Nephron (organoid): ENCODE data around the gene ARHGEF33.

Experiments
- H3K27ac Mint-ChIP-seq, 3 experiments: 2 replicates each; pipeline ENCODE4 v1.8.0; 2020; ENCODE audit warnings: mixed read lengths in 3 of 3, mild to moderate bottlenecking in 2 of 3, moderate library complexity in 1 of 3
- H3K27me3 Mint-ChIP-seq: 2 replicates; pipeline ENCODE4 v1.8.0; 2021; ENCODE audit warnings: low read depth, mild to moderate bottlenecking, moderate library complexity, mixed read lengths
- H3K36me3 Mint-ChIP-seq: 2 replicates; pipeline ENCODE4 v1.8.0; 2020; ENCODE audit warnings: low read depth, mixed read lengths
- H3K4me1 Mint-ChIP-seq: 2 replicates; pipeline ENCODE4 v1.8.0; 2020; ENCODE audit warnings: mixed read lengths
- H3K4me3 Mint-ChIP-seq, 3 experiments: 2 replicates each; pipeline ENCODE4 v1.8.0; 2020; ENCODE audit warnings: mild to moderate bottlenecking in 3 of 3, mixed read lengths in 3 of 3, moderate library complexity in 2 of 3
- H3K9me3 Mint-ChIP-seq: 2 replicates; pipeline ENCODE4 v1.8.0; 2020; ENCODE audit warnings: mixed read lengths
- TF ChIP-seq, protein P1 (sequence below), 3 experiments: fragments of 200-600 bp; sonication (generic); IDR thresholded peaks; one replicate each; pipeline ENCODE4 v1.5.0; 2021; ENCODE audit warnings: antibody characterized with exemption in 3 of 3; ENCODE audit not compliant: unreplicated experiment in 3 of 3

Gene ARHGEF33

DNA sequence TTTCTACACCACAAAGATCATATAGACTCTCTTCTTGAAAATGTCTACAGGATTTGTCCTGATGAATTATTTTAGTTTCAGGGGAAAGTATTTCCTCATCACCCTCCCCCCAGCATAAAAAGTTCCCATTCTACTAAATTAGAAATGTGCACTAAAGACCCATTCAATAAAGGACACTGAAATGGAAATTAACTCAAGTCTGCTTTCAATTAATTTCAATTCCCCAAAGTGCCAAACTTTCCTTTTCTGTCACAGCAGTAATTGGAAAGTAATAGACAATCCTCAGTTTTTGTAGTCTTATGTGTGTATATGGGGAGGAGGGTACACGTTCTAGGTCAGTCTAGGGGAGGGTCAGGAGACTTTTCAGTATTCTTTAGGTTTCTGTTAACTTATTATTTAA, 21.5 kb downstream of the ARHGEF33 start:
- TF ChIP-seq, protein P1, sequence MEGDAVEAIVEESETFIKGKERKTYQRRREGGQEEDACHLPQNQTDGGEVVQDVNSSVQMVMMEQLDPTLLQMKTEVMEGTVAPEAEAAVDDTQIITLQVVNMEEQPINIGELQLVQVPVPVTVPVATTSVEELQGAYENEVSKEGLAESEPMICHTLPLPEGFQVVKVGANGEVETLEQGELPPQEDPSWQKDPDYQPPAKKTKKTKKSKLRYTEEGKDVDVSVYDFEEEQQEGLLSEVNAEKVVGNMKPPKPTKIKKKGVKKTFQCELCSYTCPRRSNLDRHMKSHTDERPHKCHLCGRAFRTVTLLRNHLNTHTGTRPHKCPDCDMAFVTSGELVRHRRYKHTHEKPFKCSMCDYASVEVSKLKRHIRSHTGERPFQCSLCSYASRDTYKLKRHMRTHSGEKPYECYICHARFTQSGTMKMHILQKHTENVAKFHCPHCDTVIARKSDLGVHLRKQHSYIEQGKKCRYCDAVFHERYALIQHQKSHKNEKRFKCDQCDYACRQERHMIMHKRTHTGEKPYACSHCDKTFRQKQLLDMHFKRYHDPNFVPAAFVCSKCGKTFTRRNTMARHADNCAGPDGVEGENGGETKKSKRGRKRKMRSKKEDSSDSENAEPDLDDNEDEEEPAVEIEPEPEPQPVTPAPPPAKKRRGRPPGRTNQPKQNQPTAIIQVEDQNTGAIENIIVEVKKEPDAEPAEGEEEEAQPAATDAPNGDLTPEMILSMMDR (IDR thresholded peaks at IDR 0.05; ENCODE audit: unreplicated experiment in 3 of 3): no peak
- H3K27ac Mint-ChIP-seq: no peak overlapping the region
- H3K9me3 Mint-ChIP-seq: no peaks in the 10 kb centered on the region
- no peak overlapping the region for H3K4me3 Mint-ChIP-seq
- no peaks in the 10 kb centered on the region for H3K4me1 Mint-ChIP-seq
- H3K27me3 Mint-ChIP-seq: no peaks in the 10 kb centered on the region
- H3K36me3 Mint-ChIP-seq: no peaks in the 10 kb centered on the region

DNA sequence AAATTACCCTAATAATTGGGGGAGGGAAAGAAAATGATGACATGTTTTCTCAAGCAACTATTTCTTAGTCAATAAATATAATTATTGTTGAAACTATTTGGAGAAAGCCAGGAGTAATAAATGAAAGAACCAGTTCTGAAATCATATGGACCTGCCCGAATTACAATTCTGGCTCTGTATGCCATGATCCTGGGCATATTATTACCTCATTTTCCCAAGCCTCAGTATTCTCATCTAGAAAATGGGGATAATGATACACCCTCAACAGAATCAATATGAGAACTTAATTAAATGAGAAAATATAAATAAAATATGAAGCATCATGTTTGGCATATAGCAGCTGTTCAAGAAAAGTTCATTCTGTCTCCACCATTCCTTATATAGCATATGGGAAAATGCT, 22.9 kb downstream of the ARHGEF33 start:
- no peaks in the 10 kb centered on the region for H3K9me3 Mint-ChIP-seq
- TF ChIP-seq, protein P1 (IDR thresholded peaks at IDR 0.05; ENCODE audit: unreplicated experiment in 3 of 3): no peak
- no peaks in the 10 kb centered on the region for H3K4me1 Mint-ChIP-seq
- no peaks in the 10 kb centered on the region for H3K36me3 Mint-ChIP-seq
- H3K27ac Mint-ChIP-seq: no peak overlapping the region
- no peaks in the 10 kb centered on the region for H3K27me3 Mint-ChIP-seq
- no peak overlapping the region for H3K4me3 Mint-ChIP-seq

DNA sequence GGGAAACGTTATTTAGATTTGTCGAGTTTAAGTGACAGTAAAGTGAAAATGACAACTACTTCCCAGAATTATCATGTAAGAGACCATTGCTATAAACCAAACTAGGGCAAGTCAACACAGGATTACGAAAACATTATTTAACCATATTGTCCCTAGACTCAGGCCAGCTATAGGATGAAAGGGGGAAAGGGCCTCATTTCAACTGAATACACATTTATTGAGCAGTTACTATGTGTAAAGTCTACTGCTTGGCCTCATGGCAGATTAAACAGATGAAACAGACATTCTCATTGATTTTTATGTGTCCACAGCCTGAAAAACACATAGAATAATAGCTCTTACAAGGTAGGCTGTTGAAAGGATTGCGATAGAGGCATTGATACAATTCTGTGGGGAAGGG, 32.7 kb downstream of the ARHGEF33 start:
- no peaks in the 10 kb centered on the region for H3K4me1 Mint-ChIP-seq
- H3K4me3 Mint-ChIP-seq: no peak overlapping the region
- no peak overlapping the region for H3K27ac Mint-ChIP-seq
- no peaks in the 10 kb centered on the region for H3K36me3 Mint-ChIP-seq
- no peaks in the 10 kb centered on the region for H3K9me3 Mint-ChIP-seq
- TF ChIP-seq, protein P1 (IDR thresholded peaks at IDR 0.05; ENCODE audit: unreplicated experiment in 3 of 3): no peak
- no peaks in the 10 kb centered on the region for H3K27me3 Mint-ChIP-seq

DNA sequence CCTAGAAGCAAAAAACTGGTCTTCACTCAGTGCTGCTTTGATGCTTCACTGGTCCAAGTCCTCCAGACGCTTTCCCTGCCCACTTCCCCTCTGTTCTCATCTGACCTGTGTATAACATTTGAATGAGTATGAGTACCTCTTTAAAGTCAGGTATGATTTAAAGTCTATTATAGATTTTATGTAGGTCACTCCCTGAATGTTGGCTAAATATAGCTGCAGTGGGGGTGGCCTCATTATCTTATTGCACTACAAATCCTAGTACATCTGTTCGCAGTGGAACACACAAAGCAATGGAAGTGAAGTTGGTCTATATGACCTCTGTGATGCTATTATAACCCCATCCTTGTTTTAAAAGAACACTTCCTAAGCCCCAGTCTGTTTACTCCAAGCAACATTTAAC, 33.2 kb downstream of the ARHGEF33 start:
- H3K4me3 Mint-ChIP-seq: no peak overlapping the region
- no peaks in the 10 kb centered on the region for H3K27me3 Mint-ChIP-seq
- TF ChIP-seq, protein P1 (IDR thresholded peaks at IDR 0.05; ENCODE audit: unreplicated experiment in 3 of 3): no peak
- H3K27ac Mint-ChIP-seq: no peak overlapping the region
- H3K4me1 Mint-ChIP-seq: no peaks in the 10 kb centered on the region
- no peaks in the 10 kb centered on the region for H3K9me3 Mint-ChIP-seq
- H3K36me3 Mint-ChIP-seq: no peaks in the 10 kb centered on the region

DNA sequence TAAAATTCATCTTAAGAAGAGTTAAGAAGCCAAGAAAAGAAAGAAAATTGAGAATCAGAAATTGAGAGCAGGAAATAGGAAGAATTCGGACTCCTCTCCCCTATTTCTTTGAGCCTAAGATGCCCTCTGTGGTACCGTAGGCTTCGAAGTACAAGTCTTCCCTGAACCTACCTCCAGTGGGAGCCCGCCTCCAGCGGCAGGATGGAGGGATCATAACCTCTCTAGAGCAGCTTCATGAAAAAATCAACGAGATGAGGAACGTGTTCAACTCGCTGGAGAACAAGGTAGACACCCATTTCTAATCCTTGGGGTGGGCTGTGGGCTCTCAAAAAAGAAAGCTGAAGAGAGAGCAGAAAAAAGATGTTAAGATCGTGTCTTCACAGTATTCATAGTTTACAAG, 36.3 kb downstream of the ARHGEF33 start:
- TF ChIP-seq, protein P1 (IDR thresholded peaks at IDR 0.05; ENCODE audit: unreplicated experiment in 3 of 3): no peak
- H3K4me3 Mint-ChIP-seq: no peak overlapping the region
- no peaks in the 10 kb centered on the region for H3K27me3 Mint-ChIP-seq
- no peaks in the 10 kb centered on the region for H3K36me3 Mint-ChIP-seq
- no peaks in the 10 kb centered on the region for H3K9me3 Mint-ChIP-seq
- H3K4me1 Mint-ChIP-seq: no peaks in the 10 kb centered on the region
- no peak overlapping the region for H3K27ac Mint-ChIP-seq

DNA sequence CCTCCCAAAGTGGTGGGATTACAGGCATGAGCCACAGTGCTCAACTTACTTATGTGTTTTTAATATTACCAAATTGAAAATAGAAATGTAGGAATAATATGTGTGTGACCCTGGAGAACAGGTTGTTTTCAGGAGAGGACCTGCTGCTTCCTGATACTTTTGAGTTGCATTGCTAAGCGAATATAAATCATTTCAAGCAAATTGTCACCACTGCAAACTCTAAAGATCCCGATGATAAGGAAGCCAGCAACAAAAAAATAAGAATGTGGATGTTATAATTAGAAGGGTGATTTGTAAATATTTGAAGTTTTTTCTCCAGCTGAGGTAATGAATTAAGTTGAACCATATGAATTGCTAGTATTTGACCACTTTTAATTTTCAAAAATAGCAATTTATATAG, 40.9 kb downstream of the ARHGEF33 start:
- Mint-ChIP-seq H3K4me3 (no peak overlapping the region), H3K27me3 (no peaks in the 10 kb centered on the region), H3K4me1 (no peaks in the 10 kb centered on the region), H3K9me3 (no peaks in the 10 kb centered on the region), H3K36me3 (no peaks in the 10 kb centered on the region), H3K27ac (no peak overlapping the region)
- TF ChIP-seq, protein P1 (IDR thresholded peaks at IDR 0.05; ENCODE audit: unreplicated experiment in 3 of 3): no peak
